H9 (cell line): ENCODE data around the gene SVOP. TPM values are rescaled to one million over a fixed set of nuclear protein-coding genes. Genes with fewer than 3 reads are reported as not detected.

Experiments
- DNase-seq: peaks from one replicate; pipeline ENCODE4 v3.0.0-alpha.2; 2017
- H2AFZ ChIP-seq: one replicate; pipeline ENCODE4 v1.6.1; 2013; ENCODE audit warnings: mild to moderate bottlenecking, low read length, control low read depth, moderate library complexity
- H2AK5ac ChIP-seq: 2 replicates; pipeline ENCODE4 v1.6.1; 2013; ENCODE audit warnings: low read length, control low read depth, mixed read lengths; ENCODE audit not compliant: insufficient read length
- H2BK120ac ChIP-seq: one replicate; pipeline ENCODE4 v1.6.1; 2013; ENCODE audit warnings: low read depth, mild to moderate bottlenecking, low read length, control low read depth, inconsistent platforms; ENCODE audit not compliant: poor library complexity, severe bottlenecking
- H2BK12ac ChIP-seq: 2 replicates; pipeline ENCODE4 v1.6.1; 2013; ENCODE audit warnings: low read length, control low read depth, mixed read lengths, low read depth; ENCODE audit not compliant: insufficient read length
- H2BK15ac ChIP-seq: 2 replicates; pipeline ENCODE4 v1.6.1; 2013; ENCODE audit warnings: low read depth, low read length, control low read depth
- H2BK20ac ChIP-seq: one replicate; pipeline ENCODE4 v1.6.1; 2013; ENCODE audit warnings: low read depth, mild to moderate bottlenecking, low read length, control low read depth, inconsistent platforms; ENCODE audit not compliant: poor library complexity, severe bottlenecking
- H2BK5ac ChIP-seq: 2 replicates; pipeline ENCODE4 v1.6.1; 2013; ENCODE audit warnings: low read length, control low read depth, mixed read lengths; ENCODE audit not compliant: insufficient read length
- H3K14ac ChIP-seq: 2 replicates; pipeline ENCODE4 v1.6.1; 2013; ENCODE audit warnings: low read length, control low read depth; ENCODE audit not compliant: insufficient read depth
- H3K18ac ChIP-seq: 2 replicates; pipeline ENCODE4 v1.6.1; 2013; ENCODE audit warnings: low read depth, mild to moderate bottlenecking, mixed read lengths, low read length, control low read depth; ENCODE audit not compliant: insufficient read length
- H3K23ac ChIP-seq: 2 replicates; pipeline ENCODE4 v1.6.1; 2013; ENCODE audit warnings: low read length, control low read depth, mixed read lengths, low read depth; ENCODE audit not compliant: insufficient read length
- H3K23me2 ChIP-seq: 2 replicates; pipeline ENCODE4 v1.6.1; 2013; ENCODE audit warnings: low read depth, mild to moderate bottlenecking, mixed read lengths, low read length, control low read depth; ENCODE audit not compliant: insufficient read length, poor library complexity, severe bottlenecking
- H3K27ac ChIP-seq: 2 replicates; pipeline ENCODE4 v1.5.1; 2013; ENCODE audit warnings: low read length, control low read depth, mixed read lengths, low read depth; ENCODE audit not compliant: insufficient read length
- H3K27me3 ChIP-seq: 2 replicates; pipeline ENCODE4 v1.6.1; 2013; ENCODE audit warnings: low read length, control low read depth, inconsistent platforms; ENCODE audit not compliant: insufficient read depth
- H3K4ac ChIP-seq: 2 replicates; pipeline ENCODE4 v1.6.1; 2013; ENCODE audit warnings: low read depth, mild to moderate bottlenecking, control low read depth, inconsistent platforms, low read length, moderate library complexity
- H3K4me1 ChIP-seq: 2 replicates; pipeline ENCODE4 v1.6.1; 2013; ENCODE audit warnings: low read length, control low read depth, inconsistent platforms; ENCODE audit not compliant: insufficient read depth
- H3K4me2 ChIP-seq: 2 replicates; pipeline ENCODE4 v1.6.1; 2013; ENCODE audit warnings: low read length, control low read depth, mixed read lengths; ENCODE audit not compliant: insufficient read length, insufficient read depth
- H3K56ac ChIP-seq: 2 replicates; pipeline ENCODE4 v1.6.1; 2013; ENCODE audit warnings: low read depth, mild to moderate bottlenecking, mixed read lengths, low read length, control low read depth; ENCODE audit not compliant: insufficient read length
- H3K79me1 ChIP-seq: 2 replicates; pipeline ENCODE4 v1.6.1; 2013; ENCODE audit warnings: low read depth, mild to moderate bottlenecking, moderate library complexity, low read length, control low read depth, inconsistent platforms; ENCODE audit not compliant: insufficient read depth, poor library complexity, severe bottlenecking
- H3K79me2 ChIP-seq: 2 replicates; pipeline ENCODE4 v1.6.1; 2013; ENCODE audit warnings: low read length, control low read depth, inconsistent platforms; ENCODE audit not compliant: insufficient read depth
- H3K9ac ChIP-seq: 2 replicates; pipeline ENCODE4 v1.6.1; 2013; ENCODE audit warnings: low read length, control low read depth, mixed read lengths; ENCODE audit not compliant: insufficient read length; ENCODE audit errors: extremely low read depth
- H3K9me3 ChIP-seq: one replicate; pipeline ENCODE4 v1.6.1; 2013; ENCODE audit warnings: low read depth, low read length, inconsistent platforms; ENCODE audit not compliant: control insufficient read depth
- H3T11ph ChIP-seq: one replicate; pipeline ENCODE4 v1.6.1; 2013; ENCODE audit warnings: mild to moderate bottlenecking, low read length, control low read depth, inconsistent platforms
- H4K20me1 ChIP-seq: one replicate; pipeline ENCODE4 v1.6.1; 2013; ENCODE audit not compliant: control insufficient read depth, insufficient read length, insufficient read depth
- H4K5ac ChIP-seq: 2 replicates; pipeline ENCODE4 v1.6.1; 2013; ENCODE audit warnings: low read depth, mild to moderate bottlenecking, mixed read lengths, low read length, control low read depth; ENCODE audit not compliant: insufficient read length
- H4K8ac ChIP-seq: replicated peaks from 2 replicates; pipeline ENCODE4 v1.6.1; 2013; ENCODE audit warnings: low read length, control low read depth, mixed read lengths, low read depth; ENCODE audit not compliant: insufficient read length
- H4K91ac ChIP-seq: 2 replicates; pipeline ENCODE4 v1.6.1; 2013; ENCODE audit warnings: low read depth, mild to moderate bottlenecking, moderate library complexity, mixed read lengths, low read length, control low read depth; ENCODE audit not compliant: insufficient read length
- H3K27ac Mint-ChIP-seq, 3 experiments: 2 replicates in 2 of 3; 3 replicates in 1 of 3; pipeline ENCODE4 v1.8.0; 2020 to 2021; ENCODE audit warnings: mixed read lengths in 3 of 3, mild to moderate bottlenecking in 1 of 3, moderate library complexity in 1 of 3
- H3K27me3 Mint-ChIP-seq: 2 replicates; pipeline ENCODE4 v1.8.0; 2021; ENCODE audit warnings: low read depth, mild to moderate bottlenecking, moderate library complexity, mixed read lengths
- H3K36me3 Mint-ChIP-seq, 3 experiments: 2 replicates in 2 of 3; 3 replicates in 1 of 3; pipeline ENCODE4 v1.8.0; 2020 to 2021; ENCODE audit warnings: low read depth in 3 of 3, mixed read lengths in 3 of 3; ENCODE audit not compliant: insufficient read depth in 1 of 3
- H3K4me1 Mint-ChIP-seq, 2 experiments: 2 replicates each; pipeline ENCODE4 v1.8.0; 2020; ENCODE audit warnings: mixed read lengths in 2 of 2
- H3K4me3 Mint-ChIP-seq, 2 experiments: 2 replicates in 1 of 2; 3 replicates in 1 of 2; pipeline ENCODE4 v1.8.0; 2020 to 2021; ENCODE audit warnings: mild to moderate bottlenecking in 2 of 2, mixed read lengths in 2 of 2, moderate library complexity in 1 of 2
- H3K9me3 Mint-ChIP-seq, 2 experiments: 2 replicates in 1 of 2; 3 replicates in 1 of 2; pipeline ENCODE4 v1.8.0; 2020; ENCODE audit warnings: mild to moderate bottlenecking in 2 of 2, mixed read lengths in 2 of 2, moderate library complexity in 1 of 2
- CTCF ChIP-seq: fragments of 200-600 bp; sonication (generic); conservative IDR thresholded peaks from 3 replicates; pipeline ENCODE4 v1.8.0; 2021; ENCODE audit warnings: antibody characterized with exemption, mild to moderate bottlenecking
- WGBS: extraction: QIAGEN DNeasy Blood & Tissue Kit; methylation state at CpG from one replicate; pipeline ENCODE4 v1.1.7; 2013; ENCODE audit warnings: missing lambda C conversion rate, low lambda C conversion rate, mixed read lengths; ENCODE audit not compliant: insufficient read length; ENCODE audit errors: extremely low coverage; 5-methylcytosine and 5-hydroxymethylcytosine counted together
- total RNA-seq: library from RNA; stranded (reverse); gene quantifications from 2 replicates; pipeline ENCODE4 v1.2.1, GENCODE V29; 2021

SVOP gene
- total RNA-seq, 1 experiment from 2014 or later: 0.15 TPM

- Histone ChIP-seq H3K9ac (no peak overlapping the region), H3K23ac (no peak overlapping the region), H3K79me1 (no peaks in the 10 kb centered on the region), H3T11ph (no peak overlapping the region), H2BK5ac (no peak overlapping the region), H3K27me3 (no peaks in the 10 kb centered on the region), H4K8ac (no peak overlapping the region), H4K5ac (no peak overlapping the region), H3K4ac (no peak overlapping the region), H3K9me3 (no peaks in the 10 kb centered on the region), H2BK20ac (no peak overlapping the region), H2BK15ac (no peak overlapping the region), H3K79me2 (no peaks in the 10 kb centered on the region), H2AK5ac (no peak overlapping the region), H3K56ac (no peak overlapping the region), H3K27ac (no peak overlapping the region), H3K4me1 (no peaks in the 10 kb centered on the region), H3K23me2 (no peaks in the 10 kb centered on the region), H2BK120ac (no peak overlapping the region), H3K4me2 (no peak overlapping the region), H3K14ac (no peak overlapping the region), H4K20me1 (no peaks in the 10 kb centered on the region), H2AFZ (no peak overlapping the region), H2BK12ac (no peak overlapping the region), H4K91ac (no peak overlapping the region), H3K18ac (no peak overlapping the region)
- peaks cover 0 to 3% of the 10 kb centered on the region in 2 experiments; a peak in 2 of 5 replicates for H3K9me3 Mint-ChIP-seq
- peaks cover 10% of the 10 kb centered on the region for H3K27me3 Mint-ChIP-seq
- H3K36me3 Mint-ChIP-seq: no peaks in the 10 kb centered on the region
- WGBS: no CpG with 5 or more reads among the region's 5 CpGs
- H3K4me1 Mint-ChIP-seq: peaks cover 16 to 17% of the 10 kb centered on the region in 2 experiments
- no peak for TF ChIP-seq CTCF
- no peak overlapping the region for H3K4me3 Mint-ChIP-seq
- no peak overlapping the region for H3K27ac Mint-ChIP-seq
- DNase-seq: no peak
These were observed 110.5 kb downstream of the SVOP start for GRCh38 chr12:108910336-108910735.
